Thyroid gland (tissue), 4 donors: ENCODE measurements around the gene COX19.

Experiments
- POLR2A ChIP-seq, 2 donors: fragments of 450-650 bp; IDR thresholded peaks; one replicate each; pipeline ENCODE4 v1.6.1; 2017; ENCODE audit warnings: antibody characterized with exemption in 2 of 2, mild to moderate bottlenecking in 2 of 2, moderate library complexity in 1 of 2
- TF ChIP-seq, protein P1 (sequence below), 6 experiments: fragments of 200-600 bp in 3 of 6; fragments of 450-650 bp in 3 of 6; sonication (generic) in 3 of 6; IDR thresholded peaks; one replicate each; pipeline ENCODE4 v1.5.1; 2016 to 2019; ENCODE audit warnings: antibody characterized with exemption in 6 of 6, mild to moderate bottlenecking in 2 of 6, inconsistent platforms in 1 of 6, moderate library complexity in 1 of 6

DNA sequence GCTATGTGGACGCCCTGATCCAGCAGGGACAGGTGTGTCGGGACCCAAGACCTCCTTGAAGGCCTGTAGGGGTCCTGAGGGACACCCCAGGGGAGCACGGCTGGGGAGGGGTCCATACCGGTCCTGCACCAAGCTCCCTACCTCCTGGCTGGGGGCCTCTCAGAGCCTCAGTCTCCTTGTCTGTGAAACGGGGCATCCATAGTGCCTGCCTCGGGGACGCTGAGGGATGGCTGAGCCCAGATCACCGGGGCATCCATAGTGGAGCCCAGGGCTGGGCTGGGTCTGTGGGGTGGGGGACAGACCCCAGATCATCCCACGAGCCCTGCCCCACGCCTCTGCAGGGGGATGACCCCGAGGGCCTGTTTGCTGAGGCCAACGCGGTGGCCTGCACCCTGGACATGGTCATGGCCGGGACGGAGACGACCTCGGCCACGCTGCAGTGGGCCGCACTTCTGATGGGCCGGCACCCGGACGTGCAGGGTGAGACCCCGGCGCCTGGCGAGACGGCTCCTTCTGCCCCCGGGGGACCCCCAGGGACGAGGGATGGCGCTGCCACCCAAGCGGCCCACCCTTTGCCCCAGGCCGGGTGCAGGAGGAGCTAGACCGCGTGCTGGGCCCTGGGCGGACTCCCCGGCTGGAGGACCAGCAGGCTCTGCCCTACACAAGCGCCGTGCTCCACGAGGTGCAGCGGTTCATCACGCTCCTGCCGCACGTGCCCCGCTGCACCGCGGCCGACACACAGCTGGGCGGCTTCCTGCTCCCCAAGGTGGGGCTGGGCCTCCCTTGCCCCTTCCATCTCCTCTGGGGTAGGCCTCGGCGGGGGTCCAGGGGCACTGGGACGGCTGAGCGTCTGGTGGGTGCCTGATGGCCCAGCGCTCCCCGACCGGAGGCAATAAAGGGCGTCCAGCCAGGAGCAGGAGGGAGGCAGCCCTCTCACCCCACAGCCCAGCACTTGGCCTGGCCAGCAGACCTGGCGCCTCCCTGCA, 11.7 kb upstream of the COX19 start:
- TF ChIP-seq, protein P1, sequence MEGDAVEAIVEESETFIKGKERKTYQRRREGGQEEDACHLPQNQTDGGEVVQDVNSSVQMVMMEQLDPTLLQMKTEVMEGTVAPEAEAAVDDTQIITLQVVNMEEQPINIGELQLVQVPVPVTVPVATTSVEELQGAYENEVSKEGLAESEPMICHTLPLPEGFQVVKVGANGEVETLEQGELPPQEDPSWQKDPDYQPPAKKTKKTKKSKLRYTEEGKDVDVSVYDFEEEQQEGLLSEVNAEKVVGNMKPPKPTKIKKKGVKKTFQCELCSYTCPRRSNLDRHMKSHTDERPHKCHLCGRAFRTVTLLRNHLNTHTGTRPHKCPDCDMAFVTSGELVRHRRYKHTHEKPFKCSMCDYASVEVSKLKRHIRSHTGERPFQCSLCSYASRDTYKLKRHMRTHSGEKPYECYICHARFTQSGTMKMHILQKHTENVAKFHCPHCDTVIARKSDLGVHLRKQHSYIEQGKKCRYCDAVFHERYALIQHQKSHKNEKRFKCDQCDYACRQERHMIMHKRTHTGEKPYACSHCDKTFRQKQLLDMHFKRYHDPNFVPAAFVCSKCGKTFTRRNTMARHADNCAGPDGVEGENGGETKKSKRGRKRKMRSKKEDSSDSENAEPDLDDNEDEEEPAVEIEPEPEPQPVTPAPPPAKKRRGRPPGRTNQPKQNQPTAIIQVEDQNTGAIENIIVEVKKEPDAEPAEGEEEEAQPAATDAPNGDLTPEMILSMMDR (IDR thresholded peaks at IDR 0.05): no peak
- no peak for TF ChIP-seq POLR2A (IDR thresholded peaks at IDR 0.05)
